ENCODE results near the gene CRADD. TPM values are rescaled to one million over a fixed set of nuclear protein-coding genes. Genes with fewer than 3 reads are reported as not detected.

Gene CRADD
- total RNA-seq, 1 donor, result 12.9 TPM

GRCh38 chr12:93916402-93916801 is 239.2 kb downstream of the CRADD start:
- no peak for DNase-seq (ENCODE audit: low read depth)
- H3K4me3 ChIP-seq (ENCODE audit: low read depth, low read length), result no peak overlapping the region
- TF ChIP-seq CTCF (IDR thresholded peaks at IDR 0.05; ENCODE audit: insufficient read depth, low read length), result no peak

GRCh38 chr12:93918262-93918661 is 241.1 kb downstream of the CRADD start:
- peak; percentile 95 for DNase-seq (ENCODE audit: low read depth)
- TF ChIP-seq CTCF (IDR thresholded peaks at IDR 0.05; ENCODE audit: insufficient read depth, low read length), result no peak
- H3K4me3 ChIP-seq (ENCODE audit: low read depth, low read length), result no peak overlapping the region

GRCh38 chr12:93918900-93919299 is 241.7 kb downstream of the CRADD start:
- DNase-seq (ENCODE audit: low read depth), result no peak
- no peak overlapping the region for H3K4me3 ChIP-seq (ENCODE audit: low read depth, low read length)
- TF ChIP-seq CTCF (IDR thresholded peaks at IDR 0.05; ENCODE audit: insufficient read depth, low read length), result no peak

GRCh38 chr12:93921521-93921920 is 244.3 kb downstream of the CRADD start:
- H3K4me3 ChIP-seq (ENCODE audit: low read depth, low read length), result no peak overlapping the region
- DNase-seq (ENCODE audit: low read depth), result no peak
- TF ChIP-seq CTCF (IDR thresholded peaks at IDR 0.05; ENCODE audit: insufficient read depth, low read length), result no peak

GRCh38 chr12:93922583-93923006 is 245.4 kb downstream of the CRADD start:
- DNase-seq (ENCODE audit: low read depth), result peak; percentile 78
- no peak overlapping the region for H3K4me3 ChIP-seq (ENCODE audit: low read depth, low read length)
- TF ChIP-seq CTCF (IDR thresholded peaks at IDR 0.05; ENCODE audit: insufficient read depth, low read length), result no peak

GRCh38 chr12:93924367-93924766 is 247.2 kb downstream of the CRADD start:
- H3K4me3 ChIP-seq (ENCODE audit: low read depth, low read length), result no peak overlapping the region
- no peak for TF ChIP-seq CTCF (IDR thresholded peaks at IDR 0.05; ENCODE audit: insufficient read depth, low read length)
- DNase-seq (ENCODE audit: low read depth), result no peak

GRCh38 chr12:93925585-93926205 is 248.5 kb downstream of the CRADD start:
- TF ChIP-seq CTCF (IDR thresholded peaks at IDR 0.05; ENCODE audit: insufficient read depth, low read length), result no peak
- H3K4me3 ChIP-seq (ENCODE audit: low read depth, low read length), result no peak overlapping the region
- DNase-seq (ENCODE audit: low read depth), result no peak

All from fibroblast of the aortic adventitia (primary cell).